HCT116 (cell line): ENCODE data around the gene LRP1B. TPM values are rescaled to one million over a fixed set of nuclear protein-coding genes. Genes with fewer than 3 reads are reported as not detected.

Experiments
- ATAC-seq: fragments of 200-7000 bp; cut with Tn5 transposase; 2 replicates; pipeline ENCODE4 v1.9.1; 2020; ENCODE audit warnings: mild to moderate bottlenecking, moderate library complexity
- BruUV-seq: library from RNA; stranded (reverse); fragments of 400-500 nt; replicated peaks from 2 replicates; lab custom pipeline; 2021; lab: Mats Ljungman, UMichigan
- CTCF ChIA-PET: fragments of 300-600 bp; sonication (Branson Sonifier 250); formaldehyde crosslinking; loops from one replicate; lab custom pipeline; 2021; ENCODE audit warnings: antibody characterized with exemption; lab: Charles Lee
- POLR2A ChIA-PET: fragments of 300-600, 350-600 bp; sonication (Branson Sonifier 250); formaldehyde crosslinking; loops from one replicate; lab custom pipeline; 2021; ENCODE audit warnings: antibody characterized with exemption; lab: Charles Lee
- RAD21 ChIA-PET, 2 experiments: fragments of 300-600 bp; sonication (Branson Sonifier 250); formaldehyde crosslinking; loops; one replicate each; lab custom pipeline; 2023; ENCODE audit warnings: low total read pairs in 2 of 2; ENCODE audit not compliant: uncharacterized antibody in 2 of 2, unreplicated experiment in 2 of 2, low non-redundant PET in 1 of 2; lab: Charles Lee
- DNase-seq: peaks from one replicate; pipeline ENCODE4 v3.0.0-alpha.2; 2010; ENCODE audit warnings: low read depth, low spot score
- H2AFZ ChIP-seq: fragments of 200-600 bp; shearing (Covaris generic), sonication (generic); 2 replicates; pipeline ENCODE4 v1.6.1; 2017; ENCODE audit warnings: low read depth, mixed run types, mixed read lengths, antibody characterized with exemption, low read length; ENCODE audit not compliant: poor library complexity, severe bottlenecking
- H3K27ac ChIP-seq: 2 replicates; pipeline ENCODE4 v1.5.1; 2012; ENCODE audit warnings: low read depth, low read length
- H3K27me3 ChIP-seq: fragments of 200-600 bp; sonication (generic); 2 replicates; pipeline ENCODE4 v1.6.1; 2016; ENCODE audit warnings: mixed run types, low read length, mixed read lengths; ENCODE audit not compliant: insufficient read depth
- H3K36me3 ChIP-seq, 2 experiments: fragments of 200-500 bp in 1 of 2; fragments of 200-600 bp in 1 of 2; sonication (Bioruptor generic) in 1 of 2; sonication (generic) in 1 of 2; 2 replicates each; pipeline versions ENCODE4 v1.5.1 to v1.6.1; 2014 to 2016; ENCODE audit warnings: low read length in 2 of 2, inconsistent platforms in 1 of 2, mixed read lengths in 1 of 2, mixed run types in 1 of 2; ENCODE audit not compliant: insufficient read depth in 2 of 2, control insufficient read depth in 1 of 2
- H3K4me1 ChIP-seq, 2 experiments: fragments of 200-600 bp in 1 of 2; sonication (generic) in 1 of 2; 2 replicates each; pipeline versions ENCODE4 v1.5.1 to v1.6.1; 2012 to 2017; ENCODE audit warnings: low read length in 2 of 2, inconsistent platforms in 1 of 2, mild to moderate bottlenecking in 1 of 2, mixed read lengths in 1 of 2, mixed run types in 1 of 2, moderate library complexity in 1 of 2; ENCODE audit not compliant: insufficient read depth in 2 of 2, control insufficient read depth in 1 of 2
- H3K4me2 ChIP-seq: fragments of 200-600 bp; sonication (generic); 2 replicates; pipeline ENCODE4 v1.6.1; 2017; ENCODE audit warnings: mixed run types, low read length, mixed read lengths
- H3K4me3 ChIP-seq, 2 experiments: fragments of 200-600 bp in 1 of 2; sonication (generic) in 1 of 2; replicated peaks in 1 of 2; 2 replicates each; pipeline ENCODE4 v1.5.1; 2011 to 2016; ENCODE audit warnings: low read length in 2 of 2, control low read depth in 1 of 2, low read depth in 1 of 2, mild to moderate bottlenecking in 1 of 2, mixed read lengths in 1 of 2, mixed run types in 1 of 2
- H3K79me2 ChIP-seq: fragments of 200-600 bp; sonication (generic); 2 replicates; pipeline ENCODE4 v1.6.1; 2017; ENCODE audit warnings: mild to moderate bottlenecking, mixed run types, low read length, moderate library complexity, mixed read lengths; ENCODE audit not compliant: insufficient read depth
- H3K9ac ChIP-seq: fragments of 200-600 bp; sonication (generic); 2 replicates; pipeline ENCODE4 v1.6.1; 2016; ENCODE audit warnings: low read length, mixed read lengths
- H3K9me2 ChIP-seq: fragments of 200-600 bp; sonication (generic), shearing (Covaris generic); 2 replicates; pipeline ENCODE4 v1.6.1; 2017; ENCODE audit warnings: mixed run types, mild to moderate bottlenecking, moderate library complexity; ENCODE audit not compliant: insufficient read depth
- H3K9me3 ChIP-seq, 2 experiments: fragments of 200-500 bp in 1 of 2; fragments of 200-600 bp in 1 of 2; sonication (Bioruptor generic) in 1 of 2; sonication (generic) in 1 of 2; 2 replicates each; pipeline ENCODE4 v1.6.1; 2014 to 2017; ENCODE audit warnings: low read length in 2 of 2, mixed read lengths in 2 of 2, inconsistent platforms in 1 of 2, low read depth in 1 of 2, mild to moderate bottlenecking in 1 of 2, mixed run types in 1 of 2, moderate library complexity in 1 of 2; ENCODE audit not compliant: control insufficient read depth in 1 of 2, insufficient read depth in 1 of 2
- H4K20me1 ChIP-seq: fragments of 200-600 bp; sonication (generic), shearing (Covaris generic); 2 replicates; pipeline ENCODE4 v1.6.1; 2017; ENCODE audit warnings: mixed run types, mild to moderate bottlenecking, moderate library complexity; ENCODE audit not compliant: insufficient read depth
- CEBPB ChIP-seq: IDR thresholded peaks from 2 replicates; pipeline ENCODE4 v1.6.1; 2012; ENCODE audit warnings: low read depth
- CTCF ChIP-seq, 3 experiments: fragments of 200-600 bp in 1 of 3; sonication (generic) in 1 of 3; IDR thresholded peaks in 2 of 3; conservative IDR thresholded peaks in 1 of 3; 2 replicates each; pipeline ENCODE4 v1.5.1; 2012 to 2017; ENCODE audit warnings: low read depth in 2 of 3, low read length in 2 of 3, antibody characterized with exemption in 1 of 3, borderline replicate concordance in 1 of 3, control low read depth in 1 of 3, mild to moderate bottlenecking in 1 of 3, mixed read lengths in 1 of 3, mixed run types in 1 of 3, moderate library complexity in 1 of 3; ENCODE audit not compliant: insufficient read depth in 1 of 3
- EZH2 ChIP-seq: fragments of 200-600 bp; sonication (generic); IDR thresholded peaks from 2 replicates; pipeline ENCODE4 v1.6.1; 2017; ENCODE audit warnings: antibody characterized with exemption, mixed run types
- FOSL1 ChIP-seq: IDR thresholded peaks from 2 replicates; pipeline ENCODE4 v1.6.1; 2012; ENCODE audit warnings: low read depth
- RAD21 ChIP-seq: IDR thresholded peaks from 2 replicates; pipeline ENCODE4 v1.6.1; 2012; ENCODE audit warnings: low read depth, mild to moderate bottlenecking
- TCF7L2 ChIP-seq: IDR thresholded peaks from 2 replicates; pipeline ENCODE4 v1.7.0; 2011; ENCODE audit warnings: borderline replicate concordance, inconsistent platforms; ENCODE audit not compliant: insufficient read depth, insufficient read length; ENCODE audit errors: extremely low read depth
- YY1 ChIP-seq: IDR thresholded peaks from 2 replicates; pipeline ENCODE4 v1.6.1; 2011; ENCODE audit warnings: low read length, low read depth, moderate library complexity, mild to moderate bottlenecking; ENCODE audit not compliant: insufficient replicate concordance; ENCODE audit errors: extremely low read depth
- ZFX ChIP-seq: fragments of 450-650 bp; IDR thresholded peaks from 2 replicates; pipeline ENCODE4 v1.6.1; 2017
- intact Hi-C: fragments of 100-400 bp; cut with micrococcal nuclease; formaldehyde crosslinking; loops from 2 replicates; pipeline ENCODE4 v1.10.0; 2022
- total RNA-seq: library from RNA; stranded (reverse); gene quantifications from one replicate; pipeline ENCODE4 v1.2.1, GENCODE V29; 2021; ENCODE audit not compliant: unreplicated experiment
- TF ChIP-seq, protein P1 (sequence below): IDR thresholded peaks from 2 replicates; pipeline ENCODE4 v1.6.1; 2012; ENCODE audit warnings: low read depth
- TF ChIP-seq, protein P2 (sequence below): IDR thresholded peaks from 2 replicates; pipeline ENCODE4 v1.6.1; 2012

Gene LRP1B
- total RNA-seq, 1 experiment from 2014 or later, result 0.34 TPM

DNA sequence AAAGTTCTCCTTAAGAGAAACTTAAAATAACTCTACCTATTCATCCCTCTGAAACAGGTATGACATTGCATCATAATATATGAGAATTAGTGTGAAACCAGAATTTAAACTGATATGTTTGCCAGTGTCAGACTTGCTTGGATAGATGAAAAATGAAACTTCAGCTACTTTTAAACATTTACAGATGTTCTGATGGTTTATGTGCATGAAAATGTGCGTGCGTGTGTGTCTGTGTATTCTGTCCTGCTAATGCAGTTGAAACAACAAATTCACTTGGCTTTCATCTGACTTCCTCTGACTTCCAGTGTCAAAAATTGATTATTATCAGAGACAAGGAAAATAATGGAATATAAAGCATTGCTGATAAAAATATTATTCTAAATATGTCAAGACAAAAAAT, 719.4 kb downstream of the LRP1B start:
- Histone ChIP-seq H3K36me3 (no peaks in the 10 kb centered on the region), H3K27ac (no peak overlapping the region)

GRCh38 chr2:141399270-141399669, 731.5 kb downstream of the LRP1B start:
- H3K4me1 ChIP-seq, result no peaks in the 10 kb centered on the region
- intact Hi-C loops, result no loop called here
- H4K20me1 ChIP-seq, result no peaks in the 10 kb centered on the region
- ChIA-PET RAD21 (no interaction called here), CTCF (no interaction called here), POLR2A (no interaction called here)
- H3K36me3 ChIP-seq, result no peaks in the 10 kb centered on the region
- H3K4me3 ChIP-seq, result no peak overlapping the region
- BruUV-seq, result no TSS peak
- H3K27me3 ChIP-seq, result no peaks in the 10 kb centered on the region
- no peak overlapping the region for H3K9ac ChIP-seq
- ATAC-seq, result peak; percentile 44; the same call in 1 of the 2 replicates
- H2AFZ ChIP-seq, result peak overlapping the region; percentile 18
- no peak overlapping the region for H3K27ac ChIP-seq
- H3K79me2 ChIP-seq, result no peaks in the 10 kb centered on the region
- H3K4me2 ChIP-seq, result no peak overlapping the region
- H3K9me2 ChIP-seq, result no peaks in the 10 kb centered on the region
- TF ChIP-seq CTCF (IDR thresholded peaks at IDR 0.05 in 2 of 3, conservative IDR thresholded peaks at IDR 0.05 in 1 of 3; ENCODE audit: borderline replicate concordance in 1 of 3, insufficient read depth in 1 of 3, low read depth in 2 of 3, low read length in 2 of 3) (peak; percentile 7 to 58 (median 41); a peak in 4 of 6 replicates), YY1 (no peak), RAD21 (peak; percentile 47), CEBPB (no peak), ZFX (no peak), EZH2 (no peak), TCF7L2 (no peak)
- TF ChIP-seq, protein P1, sequence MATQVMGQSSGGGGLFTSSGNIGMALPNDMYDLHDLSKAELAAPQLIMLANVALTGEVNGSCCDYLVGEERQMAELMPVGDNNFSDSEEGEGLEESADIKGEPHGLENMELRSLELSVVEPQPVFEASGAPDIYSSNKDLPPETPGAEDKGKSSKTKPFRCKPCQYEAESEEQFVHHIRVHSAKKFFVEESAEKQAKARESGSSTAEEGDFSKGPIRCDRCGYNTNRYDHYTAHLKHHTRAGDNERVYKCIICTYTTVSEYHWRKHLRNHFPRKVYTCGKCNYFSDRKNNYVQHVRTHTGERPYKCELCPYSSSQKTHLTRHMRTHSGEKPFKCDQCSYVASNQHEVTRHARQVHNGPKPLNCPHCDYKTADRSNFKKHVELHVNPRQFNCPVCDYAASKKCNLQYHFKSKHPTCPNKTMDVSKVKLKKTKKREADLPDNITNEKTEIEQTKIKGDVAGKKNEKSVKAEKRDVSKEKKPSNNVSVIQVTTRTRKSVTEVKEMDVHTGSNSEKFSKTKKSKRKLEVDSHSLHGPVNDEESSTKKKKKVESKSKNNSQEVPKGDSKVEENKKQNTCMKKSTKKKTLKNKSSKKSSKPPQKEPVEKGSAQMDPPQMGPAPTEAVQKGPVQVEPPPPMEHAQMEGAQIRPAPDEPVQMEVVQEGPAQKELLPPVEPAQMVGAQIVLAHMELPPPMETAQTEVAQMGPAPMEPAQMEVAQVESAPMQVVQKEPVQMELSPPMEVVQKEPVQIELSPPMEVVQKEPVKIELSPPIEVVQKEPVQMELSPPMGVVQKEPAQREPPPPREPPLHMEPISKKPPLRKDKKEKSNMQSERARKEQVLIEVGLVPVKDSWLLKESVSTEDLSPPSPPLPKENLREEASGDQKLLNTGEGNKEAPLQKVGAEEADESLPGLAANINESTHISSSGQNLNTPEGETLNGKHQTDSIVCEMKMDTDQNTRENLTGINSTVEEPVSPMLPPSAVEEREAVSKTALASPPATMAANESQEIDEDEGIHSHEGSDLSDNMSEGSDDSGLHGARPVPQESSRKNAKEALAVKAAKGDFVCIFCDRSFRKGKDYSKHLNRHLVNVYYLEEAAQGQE, result no peak
- TF ChIP-seq, all 23 proteins: peak for 2
- DNase-seq, result no peak
- H3K9me3 ChIP-seq, result no peaks in the 10 kb centered on the region

More for the DNA sequence above, 719.4 kb downstream of the LRP1B start:
- Histone ChIP-seq H2AFZ (no peak overlapping the region), H3K9ac (no peak overlapping the region), H3K4me3 (no peak overlapping the region), H3K9me3 (no peaks in the 10 kb centered on the region), H4K20me1 (no peaks in the 10 kb centered on the region), H3K79me2 (no peaks in the 10 kb centered on the region), H3K4me1 (no peaks in the 10 kb centered on the region), H3K27me3 (no peaks in the 10 kb centered on the region)
- RAD21 ChIA-PET, result no interaction called here
- ATAC-seq (no peak), DNase-seq (no peak)
- intact Hi-C loops, result no loop called here
- no TSS peak for BruUV-seq
- TF ChIP-seq FOSL1, result no peak
- TF ChIP-seq, protein P2, sequence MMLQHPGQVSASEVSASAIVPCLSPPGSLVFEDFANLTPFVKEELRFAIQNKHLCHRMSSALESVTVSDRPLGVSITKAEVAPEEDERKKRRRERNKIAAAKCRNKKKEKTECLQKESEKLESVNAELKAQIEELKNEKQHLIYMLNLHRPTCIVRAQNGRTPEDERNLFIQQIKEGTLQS, result no peak
- TF ChIP-seq, all 23 proteins: peak for 0
- ChIA-PET CTCF (no interaction called here), POLR2A (no interaction called here)
- Histone ChIP-seq H3K4me2 (no peak overlapping the region), H3K9me2 (no peaks in the 10 kb centered on the region)
